Transverse colon (tissue), 4 donors: ENCODE results near the gene ALK. TPM values are rescaled to one million over a fixed set of nuclear protein-coding genes. Genes with fewer than 3 reads are reported as not detected.

ENCODE experiments used
- DNase-seq: peaks from one replicate; pipeline ENCODE4 v3.0.0-alpha.2; 2019
- H3K27ac ChIP-seq, 4 donors: fragments of 200-600 bp; sonication (generic); 2 replicates each; pipeline ENCODE4 v1.5.1; 2016 to 2018; ENCODE audit warnings: inconsistent platforms in 4 of 4
- H3K27me3 ChIP-seq: fragments of 200-600 bp; sonication (generic); 2 replicates; pipeline ENCODE4 v1.5.1; 2017; ENCODE audit warnings: inconsistent platforms
- H3K36me3 ChIP-seq, 4 donors: fragments of 200-600 bp; sonication (generic); 2 replicates each; pipeline ENCODE4 v1.5.1; 2017 to 2019; ENCODE audit warnings: inconsistent platforms in 4 of 4
- H3K4me1 ChIP-seq, 4 donors: fragments of 200-600 bp; sonication (generic); 2 replicates each; pipeline ENCODE4 v1.5.1; 2017 to 2020; ENCODE audit warnings: inconsistent platforms in 4 of 4
- H3K4me3 ChIP-seq, 4 donors: fragments of 200-600 bp; sonication (generic); 1 replicate in 1 of 4; 2 replicates in 3 of 4; pipeline versions ENCODE4 v1.5.1 to v1.6.1; 2017 to 2019; ENCODE audit warnings: inconsistent platforms in 4 of 4
- H3K9me3 ChIP-seq, 2 donors: fragments of 200-600 bp; sonication (generic); 2 replicates each; pipeline ENCODE4 v1.5.1; 2017 to 2019; ENCODE audit warnings: inconsistent platforms in 2 of 2
- CTCF ChIP-seq, 5 experiments: fragments of 200-600 bp in 3 of 5; fragments of 450-650 bp in 2 of 5; sonication (generic) in 3 of 5; IDR thresholded peaks; 1 replicate in 2 of 5; 2 replicates in 3 of 5; pipeline ENCODE4 v1.5.1; 2016 to 2017; ENCODE audit warnings: antibody characterized with exemption in 5 of 5, inconsistent platforms in 3 of 5, mild to moderate bottlenecking in 2 of 5, moderate library complexity in 1 of 5
- EP300 ChIP-seq: sonication (generic); formaldehyde crosslinking; IDR thresholded peaks from one replicate; pipeline ENCODE4 v1.6.1; 2017; ENCODE audit warnings: antibody characterized with exemption, low read depth
- POLR2A ChIP-seq: fragments of 450-650 bp; IDR thresholded peaks from one replicate; pipeline ENCODE4 v1.6.1; 2016; ENCODE audit warnings: antibody characterized with exemption, mild to moderate bottlenecking, moderate library complexity
- POLR2AphosphoS5 ChIP-seq, 3 donors: sonication (generic); formaldehyde crosslinking; IDR thresholded peaks; one replicate each; pipeline ENCODE4 v1.6.1; 2016; ENCODE audit warnings: antibody characterized with exemption in 3 of 3
- WGBS, 2 donors: methylation state at CpG; one replicate each; pipeline ENCODE4 v1.1.5; 2018; ENCODE audit warnings: low coverage in 1 of 2; 5-methylcytosine and 5-hydroxymethylcytosine counted together
- in situ Hi-C, 4 donors: fragments of 200-750 bp; cut with MboI; loops; one replicate each; pipeline versions ENCODE4 v1.15.0 to v1.15.1; 2017; ENCODE audit warnings: low sequenced_read_pairs in 3 of 4, low pct_ligation_motif_present in 1 of 4, low pct_unique_long_range_greater_than_20kb in 1 of 4
- intact Hi-C: fragments of 100-400 bp; cut with DNase I; formaldehyde crosslinking; loops from one replicate; pipeline ENCODE4 v1.15.1; 2023; ENCODE audit warnings: low total_unique reads
- total RNA-seq, 4 donors: library from RNA; depleted of rRNA; stranded (reverse); fragments of >200 nt; gene quantifications; one replicate each; pipeline ENCODE4 v1.1.0, GENCODE V29; 2016

Gene ALK
- total RNA-seq, 4 donors from 2014 or later, result 0.32 to 0.82 TPM; not detected in 2

GRCh38 chr2:29802986-29803385 lies 118.4 kb downstream of the ALK start:
- 43 to 80% methylated on average over 1 of the region's 1 CpG for WGBS, 2 donors
- no peaks in the 10 kb centered on the region for H3K4me1 ChIP-seq
- intact Hi-C loops (no loop called here), in situ Hi-C loops (no loop called here)
- H3K4me3 ChIP-seq, result no peak overlapping the region
- TF ChIP-seq CTCF (IDR thresholded peaks at IDR 0.05), result no peak
- no peak for TF ChIP-seq POLR2AphosphoS5 (IDR thresholded peaks at IDR 0.05)
- TF ChIP-seq POLR2A, result no peak
- no peaks in the 10 kb centered on the region for H3K27me3 ChIP-seq
- no peaks in the 10 kb centered on the region for H3K36me3 ChIP-seq
- no peak for DNase-seq
- H3K9me3 ChIP-seq, result no peaks in the 10 kb centered on the region
- H3K27ac ChIP-seq, result no peak overlapping the region

- in situ Hi-C loops (no loop called here), intact Hi-C loops (no loop called here)
- no peak for DNase-seq
- WGBS, 2 donors, result 72 to 82% methylated on average over 3 of the region's 3 CpGs
- no peak overlapping the region for H3K27ac ChIP-seq
- H3K27me3 ChIP-seq, result no peaks in the 10 kb centered on the region
- H3K4me3 ChIP-seq, result no peak overlapping the region
- no peaks in the 10 kb centered on the region for H3K9me3 ChIP-seq
- H3K36me3 ChIP-seq, result no peaks in the 10 kb centered on the region
- TF ChIP-seq CTCF (IDR thresholded peaks at IDR 0.05) (no peak), POLR2AphosphoS5 (IDR thresholded peaks at IDR 0.05) (no peak), EP300 (no peak), POLR2A (no peak)
- no peaks in the 10 kb centered on the region for H3K4me1 ChIP-seq
Observed at GRCh38 chr2:29799628-29800027, 121.8 kb downstream of the ALK start.

GRCh38 chr2:29797916-29798315 lies 123.5 kb downstream of the ALK start:
- no peak for DNase-seq
- Histone ChIP-seq H3K4me1 (no peaks in the 10 kb centered on the region), H3K9me3 (no peaks in the 10 kb centered on the region), H3K27me3 (no peaks in the 10 kb centered on the region), H3K36me3 (no peaks in the 10 kb centered on the region), H3K4me3 (no peak overlapping the region), H3K27ac (no peak overlapping the region)
- WGBS, 2 donors, result 74 to 86% methylated on average over 1 to 3 of the region's 3 CpGs
- intact Hi-C loops (no loop called here), in situ Hi-C loops (no loop called here)
- TF ChIP-seq CTCF (IDR thresholded peaks at IDR 0.05) (no peak), EP300 (no peak), POLR2A (no peak), POLR2AphosphoS5 (IDR thresholded peaks at IDR 0.05) (no peak)

- intact Hi-C loops, result no loop called here
- no peak for DNase-seq
- H3K27me3 ChIP-seq, result no peaks in the 10 kb centered on the region
- H3K4me3 ChIP-seq, result no peak overlapping the region
- no peak overlapping the region for H3K27ac ChIP-seq
- in situ Hi-C loops, result no loop called here
- no peaks in the 10 kb centered on the region for H3K9me3 ChIP-seq
- TF ChIP-seq CTCF (IDR thresholded peaks at IDR 0.05), result no peak
- 42 to 80% methylated on average over 1 to 4 of the region's 4 CpGs for WGBS, 2 donors
- no peaks in the 10 kb centered on the region for H3K4me1 ChIP-seq
- no peaks in the 10 kb centered on the region for H3K36me3 ChIP-seq
Observed at GRCh38 chr2:29796446-29796845, 124.9 kb downstream of the ALK start.
